LNCaP clone FGC (cell line): ENCODE data around the gene PLCXD3.

Experiments
- DNase-seq: peaks from one replicate; pipeline ENCODE4 v3.0.0-alpha.2; 2011; ENCODE audit warnings: low read depth
- H3K4me3 ChIP-seq: 2 replicates; pipeline ENCODE4 v1.5.1; 2011; ENCODE audit warnings: mild to moderate bottlenecking, low read depth, low read length, control low read depth
- CTCF ChIP-seq: IDR thresholded peaks from 2 replicates; pipeline ENCODE4 v1.5.1; 2012; ENCODE audit warnings: mild to moderate bottlenecking; ENCODE audit not compliant: control insufficient read depth, insufficient read depth; ENCODE audit errors: extremely low read depth

Gene PLCXD3

GRCh38 chr5:41368158-41368557, 142.2 kb downstream of the PLCXD3 start:
- DNase-seq: no peak
- H3K4me3 ChIP-seq: no peak overlapping the region
- TF ChIP-seq CTCF: no peak

GRCh38 chr5:41365369-41365768, 145.0 kb downstream of the PLCXD3 start:
- TF ChIP-seq CTCF: no peak
- H3K4me3 ChIP-seq: no peak overlapping the region
- no peak for DNase-seq

- no peak overlapping the region for H3K4me3 ChIP-seq
- TF ChIP-seq CTCF: no peak
- DNase-seq: no peak
These were observed 146.1 kb downstream of the PLCXD3 start for GRCh38 chr5:41364346-41364745.

DNA sequence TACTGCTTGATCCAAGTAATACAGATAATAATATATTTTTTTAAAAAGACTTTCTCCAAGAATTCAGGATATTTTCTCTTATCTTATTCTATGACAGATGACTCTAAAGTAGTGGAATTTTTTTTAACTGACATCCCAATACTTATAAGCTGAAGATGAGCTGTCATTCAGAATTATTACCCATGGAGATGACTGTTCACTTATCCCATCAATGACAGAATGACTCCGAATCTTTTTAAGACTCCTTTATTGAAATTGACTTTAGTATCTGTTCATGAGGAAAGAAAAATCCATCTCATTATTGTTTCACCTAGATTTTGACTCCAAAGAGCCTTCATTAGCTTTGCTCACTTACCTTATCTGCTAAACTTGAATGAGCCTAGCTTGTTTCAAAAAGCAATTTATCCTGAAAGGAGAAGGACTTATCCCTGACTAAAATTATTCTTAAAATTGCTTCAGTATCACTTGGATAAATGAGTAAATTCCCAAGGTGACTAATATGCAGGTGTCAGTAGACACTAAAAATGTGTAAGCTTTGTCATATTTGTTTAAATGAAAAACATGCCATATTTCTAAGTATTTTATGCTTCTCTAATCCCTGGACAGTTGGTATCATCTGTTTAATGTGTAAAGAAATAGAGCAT, 146.9 kb downstream of the PLCXD3 start:
- no peak for TF ChIP-seq CTCF
- DNase-seq: no peak
- H3K4me3 ChIP-seq: no peak overlapping the region

DNA sequence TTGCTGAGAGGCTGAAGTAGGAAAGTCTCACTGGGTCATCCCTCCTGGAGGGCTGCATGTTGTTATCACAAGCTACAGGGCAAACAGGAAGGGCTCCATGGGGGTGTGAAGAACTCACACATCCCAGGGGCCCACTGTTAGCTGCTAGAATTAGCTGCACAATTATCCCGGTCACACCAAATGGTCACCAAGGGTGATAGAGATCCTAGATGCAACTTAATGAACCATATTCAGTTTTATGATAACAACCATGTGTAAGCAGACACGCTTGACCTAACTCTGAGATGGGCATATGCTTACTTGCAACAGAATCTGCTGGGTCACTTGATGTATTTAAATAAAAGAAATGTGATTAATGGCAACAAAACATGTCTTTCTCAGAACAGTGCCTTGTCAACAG, 153.6 kb downstream of the PLCXD3 start:
- DNase-seq: no peak
- no peak for TF ChIP-seq CTCF
- H3K4me3 ChIP-seq: no peak overlapping the region

DNA sequence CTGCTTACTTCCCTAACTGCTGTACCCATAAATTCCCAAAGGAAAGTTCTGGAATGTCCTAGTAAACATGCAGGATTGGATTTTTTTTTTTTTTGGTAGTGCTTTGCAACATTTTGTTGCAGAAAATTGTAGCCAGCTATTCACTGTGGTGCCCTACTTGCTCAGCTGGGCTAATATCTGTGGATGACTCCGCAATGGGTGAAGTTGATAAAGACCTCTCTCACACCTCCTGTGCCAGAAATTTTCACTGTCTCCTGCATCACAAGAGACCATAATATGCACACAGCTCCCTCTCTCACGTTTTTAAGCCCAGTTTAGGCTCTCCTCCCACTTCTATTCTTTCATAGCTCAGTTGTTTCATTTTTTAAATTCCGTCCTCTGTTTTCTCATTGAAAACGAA, 160.6 kb downstream of the PLCXD3 start:
- no peak for DNase-seq
- TF ChIP-seq CTCF: no peak
- no peak overlapping the region for H3K4me3 ChIP-seq

GRCh38 chr5:41347569-41347968, 162.8 kb downstream of the PLCXD3 start:
- no peak for DNase-seq
- TF ChIP-seq CTCF: 0 out of 2 replicates have a peak, but pooled peaks have one; percentile 2
- H3K4me3 ChIP-seq: no peak overlapping the region
